RWPE1 (cell line): Measurements from ENCODE around the gene GPR61.

Source experiments
- CTCF ChIA-PET: fragments of 350-600 bp; sonication (Branson Sonifier 250); formaldehyde crosslinking; extraction: SDS; loops from one replicate; lab custom pipeline; 2021; lab: Yijun Ruan, JAX
- POLR2A ChIA-PET: fragments of 400-600 bp; formaldehyde crosslinking; extraction: SDS; loops from one replicate; lab custom pipeline; 2020; ENCODE audit warnings: antibody characterized with exemption; ENCODE audit not compliant: low non-redundant PET; lab: Yijun Ruan, JAX
- DNase-seq: peaks from one replicate; pipeline ENCODE4 v3.0.0; 2012; ENCODE audit warnings: low spot score
- H3K27ac ChIP-seq: fragments of 450-650 bp; 2 replicates; pipeline ENCODE4 v1.5.1; 2017
- TF ChIP-seq, protein P1 (sequence below): fragments of 450-650 bp; conservative IDR thresholded peaks from 2 replicates; pipeline ENCODE4 v1.5.1; 2017; ENCODE audit warnings: low read depth, mild to moderate bottlenecking

GPR61 gene

DNA sequence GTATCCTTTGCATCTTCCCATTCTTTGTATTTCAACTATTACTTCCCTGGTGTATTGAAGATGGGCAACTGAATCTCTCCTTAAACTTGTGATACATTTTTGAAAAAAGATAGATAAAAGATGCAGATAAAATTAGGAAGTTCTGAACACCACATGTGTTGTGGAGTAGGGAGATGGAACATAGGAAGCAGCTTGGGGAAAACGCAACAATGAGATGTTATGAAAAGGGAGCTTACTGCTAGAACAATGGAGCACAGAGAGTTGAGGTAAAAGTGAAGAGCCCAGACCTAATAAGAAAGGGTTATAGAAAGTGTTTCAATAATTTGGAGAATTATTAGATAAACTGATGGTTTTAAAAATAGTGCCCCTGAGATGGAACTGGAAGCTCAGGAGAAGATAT, 29.7 kb downstream of the GPR61 start:
- no peak for DNase-seq
- ChIA-PET POLR2A (no interaction called here), CTCF (no interaction called here)
- no peak overlapping the region for H3K27ac ChIP-seq
- TF ChIP-seq, protein P1, sequence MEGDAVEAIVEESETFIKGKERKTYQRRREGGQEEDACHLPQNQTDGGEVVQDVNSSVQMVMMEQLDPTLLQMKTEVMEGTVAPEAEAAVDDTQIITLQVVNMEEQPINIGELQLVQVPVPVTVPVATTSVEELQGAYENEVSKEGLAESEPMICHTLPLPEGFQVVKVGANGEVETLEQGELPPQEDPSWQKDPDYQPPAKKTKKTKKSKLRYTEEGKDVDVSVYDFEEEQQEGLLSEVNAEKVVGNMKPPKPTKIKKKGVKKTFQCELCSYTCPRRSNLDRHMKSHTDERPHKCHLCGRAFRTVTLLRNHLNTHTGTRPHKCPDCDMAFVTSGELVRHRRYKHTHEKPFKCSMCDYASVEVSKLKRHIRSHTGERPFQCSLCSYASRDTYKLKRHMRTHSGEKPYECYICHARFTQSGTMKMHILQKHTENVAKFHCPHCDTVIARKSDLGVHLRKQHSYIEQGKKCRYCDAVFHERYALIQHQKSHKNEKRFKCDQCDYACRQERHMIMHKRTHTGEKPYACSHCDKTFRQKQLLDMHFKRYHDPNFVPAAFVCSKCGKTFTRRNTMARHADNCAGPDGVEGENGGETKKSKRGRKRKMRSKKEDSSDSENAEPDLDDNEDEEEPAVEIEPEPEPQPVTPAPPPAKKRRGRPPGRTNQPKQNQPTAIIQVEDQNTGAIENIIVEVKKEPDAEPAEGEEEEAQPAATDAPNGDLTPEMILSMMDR: no peak

DNA sequence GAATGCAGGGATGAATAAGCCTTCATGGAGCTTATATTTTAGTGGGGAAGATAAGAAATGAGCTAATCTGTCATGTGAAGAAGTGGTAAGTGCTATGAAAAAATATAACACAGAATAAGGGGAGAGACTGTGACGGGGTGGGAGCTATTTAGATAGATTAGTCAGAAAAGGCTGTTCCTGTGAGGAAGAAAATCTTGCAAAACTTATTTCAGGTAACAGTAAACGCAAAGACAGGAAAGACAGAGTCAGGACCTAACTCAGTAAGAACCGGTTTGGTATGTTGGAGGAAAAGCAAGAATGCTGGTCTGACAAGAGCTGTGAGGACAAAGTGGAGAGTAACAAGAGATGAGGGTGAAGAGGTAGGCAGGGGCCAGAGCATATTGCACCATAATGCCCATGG, 30.7 kb downstream of the GPR61 start:
- H3K27ac ChIP-seq: no peak overlapping the region
- DNase-seq: peak; percentile 30
- ChIA-PET POLR2A (no interaction called here), CTCF (interaction anchor here (0.6 to 0.7 kb wide), 2 partner anchors 9 to 42 kb away, joined by 3 to 4 read pairs; no protein-coding TSS in a partner anchor)
- TF ChIP-seq, protein P1: no peak

DNA sequence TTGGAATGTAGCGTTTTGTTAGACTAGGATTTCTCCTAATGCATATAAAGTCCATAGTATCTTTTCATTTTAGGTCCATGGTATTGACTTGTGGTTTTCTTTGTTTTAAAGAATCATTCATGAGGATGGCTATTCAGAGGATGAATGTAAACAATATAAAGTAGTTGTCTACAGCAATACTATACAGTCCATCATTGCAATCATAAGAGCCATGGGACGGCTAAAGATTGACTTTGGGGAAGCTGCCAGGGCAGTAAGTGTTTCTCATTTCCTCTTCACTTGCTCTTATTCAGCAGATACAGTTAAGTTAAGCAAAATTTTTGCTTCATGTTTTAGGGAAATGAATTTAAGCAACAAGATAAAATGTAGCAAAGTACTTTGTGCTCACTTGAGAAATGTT, 34.1 kb downstream of the GPR61 start:
- ChIA-PET CTCF (no interaction called here), POLR2A (no interaction called here)
- DNase-seq: no peak
- TF ChIP-seq, protein P1: no peak
- H3K27ac ChIP-seq: no peak overlapping the region

DNA sequence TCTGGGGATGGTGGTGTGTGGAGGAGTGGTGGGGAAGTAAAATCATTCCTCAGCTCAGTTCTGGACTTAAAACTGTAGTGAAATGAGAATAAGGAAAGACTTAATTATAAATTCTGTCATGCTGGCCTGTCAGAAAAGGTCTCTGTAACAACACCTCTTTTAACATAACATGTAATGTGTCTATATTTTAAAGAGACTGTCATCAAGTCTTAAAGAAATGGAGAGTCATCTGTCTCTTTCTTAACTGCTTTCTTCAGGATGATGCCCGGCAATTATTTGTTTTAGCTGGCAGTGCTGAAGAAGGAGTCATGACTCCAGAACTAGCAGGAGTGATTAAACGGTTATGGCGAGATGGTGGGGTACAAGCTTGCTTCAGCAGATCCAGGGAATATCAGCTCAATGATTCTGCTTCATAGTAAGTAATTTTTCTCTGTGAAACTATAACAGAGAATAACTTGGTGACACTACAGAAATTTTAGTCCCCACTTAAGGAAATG, 39.3 kb downstream of the GPR61 start:
- TF ChIP-seq, protein P1: no peak
- POLR2A ChIA-PET: no interaction called here
- no peak for DNase-seq
- H3K27ac ChIP-seq: no peak overlapping the region
- CTCF ChIA-PET: interaction anchor here (0.6 to 0.8 kb wide), 3 partner anchors 9 to 198 kb away, joined by 3 to 4 read pairs (median 3); no protein-coding TSS in a partner anchor

DNA sequence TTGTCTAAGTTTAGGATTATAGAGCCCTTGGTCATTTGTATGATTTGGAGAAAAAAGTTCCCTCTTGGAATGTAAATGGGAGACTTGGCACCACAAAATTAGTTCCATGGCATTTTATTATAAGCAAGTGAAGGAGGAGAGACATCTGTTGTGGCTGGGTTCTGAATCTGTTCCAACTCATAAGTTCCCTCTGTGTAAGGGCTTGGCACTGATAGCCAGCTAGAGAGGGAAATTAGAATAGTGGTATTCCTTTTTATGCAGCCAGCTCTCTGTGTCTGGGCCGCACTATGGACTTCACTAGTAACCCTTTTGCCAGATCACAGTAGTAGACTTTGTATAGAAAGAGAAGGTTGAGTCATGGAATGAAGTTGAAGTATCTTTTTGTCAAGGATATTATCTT, 39.8 kb downstream of the GPR61 start:
- DNase-seq: no peak
- no peak overlapping the region for H3K27ac ChIP-seq
- ChIA-PET POLR2A (no interaction called here), CTCF (interaction anchor here (0.6 to 0.8 kb wide), 2 partner anchors 9 to 71 kb away, joined by 3 read pairs; no protein-coding TSS in a partner anchor)
- TF ChIP-seq, protein P1: no peak

DNA sequence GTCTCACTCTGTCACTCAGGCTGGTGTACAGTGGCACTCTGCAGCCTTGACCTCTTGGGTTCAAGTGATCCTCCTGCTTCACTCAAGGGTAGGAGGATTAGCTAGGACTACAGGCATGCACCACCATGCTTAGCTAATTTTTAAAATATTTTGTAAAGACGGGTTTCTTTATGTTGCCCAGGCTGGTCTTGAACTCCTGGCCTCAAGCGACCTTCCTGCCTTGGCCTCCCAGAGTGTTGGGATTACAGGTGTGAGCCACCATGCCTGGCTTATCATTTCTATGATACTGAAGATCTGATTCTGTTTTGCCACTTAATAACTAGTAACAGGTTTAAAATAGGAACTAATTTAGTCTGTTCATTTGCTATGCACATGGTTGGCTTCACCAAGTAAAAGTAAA, 42.3 kb downstream of the GPR61 start:
- H3K27ac ChIP-seq: no peak overlapping the region
- ChIA-PET CTCF (no interaction called here), POLR2A (no interaction called here)
- TF ChIP-seq, protein P1: no peak
- DNase-seq: no peak
